GM23338 (cell line): Measurements from ENCODE around the gene OR52E5. TPM values are rescaled to one million over a fixed set of nuclear protein-coding genes. Genes with fewer than 3 reads are reported as not detected.

Experiments
- ATAC-seq: fragments of 200-7000 bp; cut with Tn5 transposase; 3 replicates; pipeline ENCODE4 v1.9.1; 2020
- DNase-seq: peaks from one replicate; pipeline ENCODE4 v3.0.0-alpha.2; 2015; ENCODE audit warnings: low spot score
- H2AFZ ChIP-seq: fragments of 200-600 bp; sonication (generic); 2 replicates; pipeline ENCODE4 v1.8.0; 2016; ENCODE audit warnings: antibody characterized with exemption, mild to moderate bottlenecking, moderate library complexity
- H3F3A ChIP-seq: fragments of 200-600 bp; sonication (generic); replicated peaks from 2 replicates; pipeline ENCODE4 v1.8.0; 2017; ENCODE audit warnings: antibody characterized with exemption, mixed run types, low read depth
- H3K27ac ChIP-seq: fragments of 200-600 bp; sonication (generic); 2 replicates; pipeline ENCODE4 v1.6.1; 2016; ENCODE audit warnings: low read depth
- H3K27me3 ChIP-seq: fragments of 200-600 bp; sonication (generic); 2 replicates; pipeline ENCODE4 v1.8.0; 2016; ENCODE audit warnings: mild to moderate bottlenecking, mixed run types, moderate library complexity; ENCODE audit not compliant: insufficient read depth
- H3K36me3 ChIP-seq: fragments of 200-600 bp; sonication (generic); 2 replicates; pipeline ENCODE4 v1.8.0; 2016; ENCODE audit warnings: mild to moderate bottlenecking; ENCODE audit not compliant: insufficient read depth
- H3K4me1 ChIP-seq: fragments of 200-600 bp; sonication (generic); 2 replicates; pipeline ENCODE4 v1.8.0; 2016; ENCODE audit warnings: mild to moderate bottlenecking, moderate library complexity; ENCODE audit not compliant: insufficient read depth
- H3K4me2 ChIP-seq: fragments of 200-600 bp; sonication (generic); 2 replicates; pipeline ENCODE4 v1.7.1; 2017; ENCODE audit warnings: mixed run types
- H3K4me3 ChIP-seq: fragments of 200-600 bp; sonication (generic); 2 replicates; pipeline ENCODE4 v1.6.1; 2016; ENCODE audit warnings: mixed run types
- H3K79me2 ChIP-seq: fragments of 200-600 bp; sonication (generic); replicated peaks from 2 replicates; pipeline ENCODE4 v1.8.0; 2017; ENCODE audit warnings: mild to moderate bottlenecking; ENCODE audit not compliant: insufficient read depth
- H3K9me2 ChIP-seq: fragments of 200-600 bp; sonication (generic); 2 replicates; pipeline ENCODE4 v1.8.0; 2017; ENCODE audit not compliant: insufficient read depth
- H4K20me1 ChIP-seq: fragments of 200-600 bp; sonication (generic); replicated peaks from 2 replicates; pipeline ENCODE4 v1.8.0; 2017; ENCODE audit warnings: mild to moderate bottlenecking; ENCODE audit not compliant: insufficient read depth
- H3K27ac Mint-ChIP-seq: 2 replicates; pipeline ENCODE4 v1.8.0; 2020; ENCODE audit warnings: inconsistent platforms, mild to moderate bottlenecking, moderate library complexity, mixed read lengths
- H3K27me3 Mint-ChIP-seq: 3 replicates; pipeline ENCODE4 v1.8.0; 2022; ENCODE audit warnings: low read depth, mild to moderate bottlenecking, moderate library complexity, mixed read lengths, inconsistent platforms; ENCODE audit not compliant: insufficient read depth, poor library complexity
- H3K36me3 Mint-ChIP-seq: 3 replicates; pipeline ENCODE4 v1.8.0; 2021; ENCODE audit warnings: low read depth, mild to moderate bottlenecking, inconsistent platforms, moderate library complexity, mixed read lengths
- H3K4me1 Mint-ChIP-seq: 3 replicates; pipeline ENCODE4 v1.8.0; 2020; ENCODE audit warnings: mild to moderate bottlenecking, inconsistent platforms, mixed read lengths
- H3K4me3 Mint-ChIP-seq: 3 replicates; pipeline ENCODE4 v1.8.0; 2021; ENCODE audit warnings: moderate library complexity, mild to moderate bottlenecking, inconsistent platforms, mixed read lengths
- H3K9me3 Mint-ChIP-seq: 3 replicates; pipeline ENCODE4 v1.8.0; 2020; ENCODE audit warnings: moderate library complexity, mild to moderate bottlenecking, inconsistent platforms, mixed read lengths
- CREB1 ChIP-seq: fragments of 250-450 bp; sonication (Bioruptor Pico); IDR thresholded peaks from 2 replicates; pipeline ENCODE4 v1.5.0; 2020; ENCODE audit warnings: low read depth, mild to moderate bottlenecking, moderate library complexity
- EZH2 ChIP-seq: fragments of 200-600 bp; sonication (generic); IDR thresholded peaks from one replicate; pipeline ENCODE4 v1.8.0; 2017; ENCODE audit warnings: antibody characterized with exemption, mild to moderate bottlenecking, low read depth; ENCODE audit not compliant: unreplicated experiment
- EZH2phosphoT487 ChIP-seq: fragments of 200-600 bp; sonication (generic); IDR thresholded peaks from one replicate; pipeline ENCODE4 v1.8.1; 2018; ENCODE audit warnings: antibody characterized with exemption; ENCODE audit not compliant: unreplicated experiment
- JUNB ChIP-seq: IDR thresholded peaks from one replicate; pipeline ENCODE4 v1.6.1; 2016; ENCODE audit warnings: antibody characterized with exemption; ENCODE audit not compliant: unreplicated experiment
- NANOG ChIP-seq: IDR thresholded peaks from 2 replicates; pipeline ENCODE4 v1.6.1; 2016; ENCODE audit warnings: antibody characterized with exemption, borderline replicate concordance
- POLR2AphosphoS5 ChIP-seq: IDR thresholded peaks from 2 replicates; pipeline ENCODE4 v1.6.1; 2016; ENCODE audit warnings: antibody characterized with exemption, low read depth
- STAT1 ChIP-seq: IDR thresholded peaks from one replicate; pipeline ENCODE4 v1.6.1; 2016; ENCODE audit warnings: antibody characterized with exemption; ENCODE audit not compliant: unreplicated experiment
- ZNF114 ChIP-seq: fragments of 250-450 bp; sonication (Bioruptor Pico); IDR thresholded peaks from 2 replicates; pipeline ENCODE4 v1.5.0; 2020; ENCODE audit warnings: mild to moderate bottlenecking, moderate library complexity
- ZNF331 ChIP-seq: fragments of 250-450 bp; sonication (Bioruptor Pico); IDR thresholded peaks from 2 replicates; pipeline ENCODE4 v1.5.0; 2020; ENCODE audit warnings: low read depth, mild to moderate bottlenecking, moderate library complexity
- polyA plus RNA-seq: library from polyadenylated mRNA; unstranded; fragments of >200 nt; fragmentation: Nextera tagmentation; extraction: Ambion mirVana; gene quantifications from 2 replicates; pipeline ENCODE4 v1.2.1, GENCODE V29; 2016
- total RNA-seq: library from RNA; depleted of rRNA; stranded (reverse); fragments of >200 nt; shearing (Covaris generic); gene quantifications from 2 replicates; pipeline ENCODE4 v1.2.3, GENCODE V29; 2014
- TF ChIP-seq, protein P1 (sequence below), 2 experiments: fragments of 200-600 bp in 1 of 2; sonication (generic) in 1 of 2; conservative IDR thresholded peaks; 2 replicates each; pipeline versions ENCODE4 v1.5.1 to v1.6.1; 2016 to 2017; ENCODE audit warnings: antibody characterized with exemption in 2 of 2, low read depth in 2 of 2, mild to moderate bottlenecking in 2 of 2, moderate library complexity in 1 of 2
- TF ChIP-seq, protein P2 (sequence below): IDR thresholded peaks from one replicate; pipeline ENCODE4 v1.6.1; 2018; ENCODE audit warnings: antibody characterized with exemption; ENCODE audit not compliant: unreplicated experiment
- TF ChIP-seq, protein P3 (sequence below): IDR thresholded peaks from 2 replicates; pipeline ENCODE4 v1.6.1; 2016; ENCODE audit warnings: antibody characterized with exemption
- TF ChIP-seq, protein P4 (sequence below): fragments of 250-450 bp; sonication (Bioruptor Pico); IDR thresholded peaks from 2 replicates; pipeline ENCODE4 v1.5.0; 2020; ENCODE audit warnings: mild to moderate bottlenecking, moderate library complexity

OR52E5 gene
- total and polyA plus RNA-seq, 2 experiments from 2014 or later, result not detected

DNA sequence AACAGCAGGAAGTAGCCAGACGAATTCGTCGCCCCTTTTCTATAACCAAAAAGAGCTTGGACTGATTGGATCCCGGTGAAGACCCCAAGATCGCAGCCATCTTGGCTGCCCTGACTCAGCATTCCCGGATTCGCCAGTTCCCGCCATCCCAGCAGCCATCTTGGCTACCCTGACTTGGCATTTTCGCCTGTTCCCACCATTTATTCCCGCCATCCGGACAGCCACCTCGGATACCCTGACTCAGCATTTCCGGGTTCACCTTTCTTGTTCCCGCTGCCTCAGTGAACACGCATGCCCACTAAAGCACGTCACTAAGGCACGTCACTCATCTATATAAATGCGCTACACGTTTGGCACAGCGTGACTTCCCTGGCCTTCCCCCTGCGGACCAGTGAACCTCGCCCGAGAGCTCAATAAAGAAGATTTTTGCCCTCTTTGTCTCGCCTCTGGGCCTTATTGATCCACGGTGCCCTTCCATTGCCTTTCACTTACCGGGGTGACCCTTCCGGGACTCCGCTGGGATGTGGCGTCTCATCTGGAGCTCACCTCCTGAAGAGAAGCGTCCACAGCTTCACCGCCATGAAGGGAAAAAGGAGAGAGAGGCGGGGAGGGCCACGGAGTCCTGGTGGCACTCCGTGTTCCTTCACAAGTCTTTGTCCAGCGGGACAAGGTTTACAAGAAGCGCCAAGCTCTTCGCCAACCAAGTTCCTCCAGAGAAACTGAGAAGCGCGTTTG, 45.0 kb downstream of the OR52E5 start:
- no peak overlapping the region for H3K27ac ChIP-seq
- H3K36me3 ChIP-seq, result no peaks in the 10 kb centered on the region
- H3K4me3 ChIP-seq, result no peak overlapping the region
- no peaks in the 10 kb centered on the region for H3K27me3 ChIP-seq
- no peak for ATAC-seq
- peaks cover 3% of the 10 kb centered on the region; the same call in 1 of the 2 replicates for H3K9me2 ChIP-seq
- no peak for DNase-seq
- no peaks in the 10 kb centered on the region for H4K20me1 ChIP-seq
- peak overlapping the region; percentile 90 for H3K27ac Mint-ChIP-seq
- H2AFZ ChIP-seq, result no peak overlapping the region
- TF ChIP-seq POLR2AphosphoS5, result no peak
- no peak for TF ChIP-seq EZH2phosphoT487
- no peak for TF ChIP-seq EZH2
- no peak for TF ChIP-seq CREB1 (CRISPR knock-in tag)
- TF ChIP-seq, protein P1, sequence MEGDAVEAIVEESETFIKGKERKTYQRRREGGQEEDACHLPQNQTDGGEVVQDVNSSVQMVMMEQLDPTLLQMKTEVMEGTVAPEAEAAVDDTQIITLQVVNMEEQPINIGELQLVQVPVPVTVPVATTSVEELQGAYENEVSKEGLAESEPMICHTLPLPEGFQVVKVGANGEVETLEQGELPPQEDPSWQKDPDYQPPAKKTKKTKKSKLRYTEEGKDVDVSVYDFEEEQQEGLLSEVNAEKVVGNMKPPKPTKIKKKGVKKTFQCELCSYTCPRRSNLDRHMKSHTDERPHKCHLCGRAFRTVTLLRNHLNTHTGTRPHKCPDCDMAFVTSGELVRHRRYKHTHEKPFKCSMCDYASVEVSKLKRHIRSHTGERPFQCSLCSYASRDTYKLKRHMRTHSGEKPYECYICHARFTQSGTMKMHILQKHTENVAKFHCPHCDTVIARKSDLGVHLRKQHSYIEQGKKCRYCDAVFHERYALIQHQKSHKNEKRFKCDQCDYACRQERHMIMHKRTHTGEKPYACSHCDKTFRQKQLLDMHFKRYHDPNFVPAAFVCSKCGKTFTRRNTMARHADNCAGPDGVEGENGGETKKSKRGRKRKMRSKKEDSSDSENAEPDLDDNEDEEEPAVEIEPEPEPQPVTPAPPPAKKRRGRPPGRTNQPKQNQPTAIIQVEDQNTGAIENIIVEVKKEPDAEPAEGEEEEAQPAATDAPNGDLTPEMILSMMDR (conservative IDR thresholded peaks at IDR 0.05; ENCODE audit: low read depth in 2 of 2), result no peak
- TF ChIP-seq, protein P2, sequence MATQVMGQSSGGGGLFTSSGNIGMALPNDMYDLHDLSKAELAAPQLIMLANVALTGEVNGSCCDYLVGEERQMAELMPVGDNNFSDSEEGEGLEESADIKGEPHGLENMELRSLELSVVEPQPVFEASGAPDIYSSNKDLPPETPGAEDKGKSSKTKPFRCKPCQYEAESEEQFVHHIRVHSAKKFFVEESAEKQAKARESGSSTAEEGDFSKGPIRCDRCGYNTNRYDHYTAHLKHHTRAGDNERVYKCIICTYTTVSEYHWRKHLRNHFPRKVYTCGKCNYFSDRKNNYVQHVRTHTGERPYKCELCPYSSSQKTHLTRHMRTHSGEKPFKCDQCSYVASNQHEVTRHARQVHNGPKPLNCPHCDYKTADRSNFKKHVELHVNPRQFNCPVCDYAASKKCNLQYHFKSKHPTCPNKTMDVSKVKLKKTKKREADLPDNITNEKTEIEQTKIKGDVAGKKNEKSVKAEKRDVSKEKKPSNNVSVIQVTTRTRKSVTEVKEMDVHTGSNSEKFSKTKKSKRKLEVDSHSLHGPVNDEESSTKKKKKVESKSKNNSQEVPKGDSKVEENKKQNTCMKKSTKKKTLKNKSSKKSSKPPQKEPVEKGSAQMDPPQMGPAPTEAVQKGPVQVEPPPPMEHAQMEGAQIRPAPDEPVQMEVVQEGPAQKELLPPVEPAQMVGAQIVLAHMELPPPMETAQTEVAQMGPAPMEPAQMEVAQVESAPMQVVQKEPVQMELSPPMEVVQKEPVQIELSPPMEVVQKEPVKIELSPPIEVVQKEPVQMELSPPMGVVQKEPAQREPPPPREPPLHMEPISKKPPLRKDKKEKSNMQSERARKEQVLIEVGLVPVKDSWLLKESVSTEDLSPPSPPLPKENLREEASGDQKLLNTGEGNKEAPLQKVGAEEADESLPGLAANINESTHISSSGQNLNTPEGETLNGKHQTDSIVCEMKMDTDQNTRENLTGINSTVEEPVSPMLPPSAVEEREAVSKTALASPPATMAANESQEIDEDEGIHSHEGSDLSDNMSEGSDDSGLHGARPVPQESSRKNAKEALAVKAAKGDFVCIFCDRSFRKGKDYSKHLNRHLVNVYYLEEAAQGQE, result no peak
- no peak for TF ChIP-seq ZNF331
- TF ChIP-seq, protein P3, sequence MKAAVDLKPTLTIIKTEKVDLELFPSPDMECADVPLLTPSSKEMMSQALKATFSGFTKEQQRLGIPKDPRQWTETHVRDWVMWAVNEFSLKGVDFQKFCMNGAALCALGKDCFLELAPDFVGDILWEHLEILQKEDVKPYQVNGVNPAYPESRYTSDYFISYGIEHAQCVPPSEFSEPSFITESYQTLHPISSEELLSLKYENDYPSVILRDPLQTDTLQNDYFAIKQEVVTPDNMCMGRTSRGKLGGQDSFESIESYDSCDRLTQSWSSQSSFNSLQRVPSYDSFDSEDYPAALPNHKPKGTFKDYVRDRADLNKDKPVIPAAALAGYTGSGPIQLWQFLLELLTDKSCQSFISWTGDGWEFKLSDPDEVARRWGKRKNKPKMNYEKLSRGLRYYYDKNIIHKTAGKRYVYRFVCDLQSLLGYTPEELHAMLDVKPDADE, result no peak
- TF ChIP-seq, protein P4, sequence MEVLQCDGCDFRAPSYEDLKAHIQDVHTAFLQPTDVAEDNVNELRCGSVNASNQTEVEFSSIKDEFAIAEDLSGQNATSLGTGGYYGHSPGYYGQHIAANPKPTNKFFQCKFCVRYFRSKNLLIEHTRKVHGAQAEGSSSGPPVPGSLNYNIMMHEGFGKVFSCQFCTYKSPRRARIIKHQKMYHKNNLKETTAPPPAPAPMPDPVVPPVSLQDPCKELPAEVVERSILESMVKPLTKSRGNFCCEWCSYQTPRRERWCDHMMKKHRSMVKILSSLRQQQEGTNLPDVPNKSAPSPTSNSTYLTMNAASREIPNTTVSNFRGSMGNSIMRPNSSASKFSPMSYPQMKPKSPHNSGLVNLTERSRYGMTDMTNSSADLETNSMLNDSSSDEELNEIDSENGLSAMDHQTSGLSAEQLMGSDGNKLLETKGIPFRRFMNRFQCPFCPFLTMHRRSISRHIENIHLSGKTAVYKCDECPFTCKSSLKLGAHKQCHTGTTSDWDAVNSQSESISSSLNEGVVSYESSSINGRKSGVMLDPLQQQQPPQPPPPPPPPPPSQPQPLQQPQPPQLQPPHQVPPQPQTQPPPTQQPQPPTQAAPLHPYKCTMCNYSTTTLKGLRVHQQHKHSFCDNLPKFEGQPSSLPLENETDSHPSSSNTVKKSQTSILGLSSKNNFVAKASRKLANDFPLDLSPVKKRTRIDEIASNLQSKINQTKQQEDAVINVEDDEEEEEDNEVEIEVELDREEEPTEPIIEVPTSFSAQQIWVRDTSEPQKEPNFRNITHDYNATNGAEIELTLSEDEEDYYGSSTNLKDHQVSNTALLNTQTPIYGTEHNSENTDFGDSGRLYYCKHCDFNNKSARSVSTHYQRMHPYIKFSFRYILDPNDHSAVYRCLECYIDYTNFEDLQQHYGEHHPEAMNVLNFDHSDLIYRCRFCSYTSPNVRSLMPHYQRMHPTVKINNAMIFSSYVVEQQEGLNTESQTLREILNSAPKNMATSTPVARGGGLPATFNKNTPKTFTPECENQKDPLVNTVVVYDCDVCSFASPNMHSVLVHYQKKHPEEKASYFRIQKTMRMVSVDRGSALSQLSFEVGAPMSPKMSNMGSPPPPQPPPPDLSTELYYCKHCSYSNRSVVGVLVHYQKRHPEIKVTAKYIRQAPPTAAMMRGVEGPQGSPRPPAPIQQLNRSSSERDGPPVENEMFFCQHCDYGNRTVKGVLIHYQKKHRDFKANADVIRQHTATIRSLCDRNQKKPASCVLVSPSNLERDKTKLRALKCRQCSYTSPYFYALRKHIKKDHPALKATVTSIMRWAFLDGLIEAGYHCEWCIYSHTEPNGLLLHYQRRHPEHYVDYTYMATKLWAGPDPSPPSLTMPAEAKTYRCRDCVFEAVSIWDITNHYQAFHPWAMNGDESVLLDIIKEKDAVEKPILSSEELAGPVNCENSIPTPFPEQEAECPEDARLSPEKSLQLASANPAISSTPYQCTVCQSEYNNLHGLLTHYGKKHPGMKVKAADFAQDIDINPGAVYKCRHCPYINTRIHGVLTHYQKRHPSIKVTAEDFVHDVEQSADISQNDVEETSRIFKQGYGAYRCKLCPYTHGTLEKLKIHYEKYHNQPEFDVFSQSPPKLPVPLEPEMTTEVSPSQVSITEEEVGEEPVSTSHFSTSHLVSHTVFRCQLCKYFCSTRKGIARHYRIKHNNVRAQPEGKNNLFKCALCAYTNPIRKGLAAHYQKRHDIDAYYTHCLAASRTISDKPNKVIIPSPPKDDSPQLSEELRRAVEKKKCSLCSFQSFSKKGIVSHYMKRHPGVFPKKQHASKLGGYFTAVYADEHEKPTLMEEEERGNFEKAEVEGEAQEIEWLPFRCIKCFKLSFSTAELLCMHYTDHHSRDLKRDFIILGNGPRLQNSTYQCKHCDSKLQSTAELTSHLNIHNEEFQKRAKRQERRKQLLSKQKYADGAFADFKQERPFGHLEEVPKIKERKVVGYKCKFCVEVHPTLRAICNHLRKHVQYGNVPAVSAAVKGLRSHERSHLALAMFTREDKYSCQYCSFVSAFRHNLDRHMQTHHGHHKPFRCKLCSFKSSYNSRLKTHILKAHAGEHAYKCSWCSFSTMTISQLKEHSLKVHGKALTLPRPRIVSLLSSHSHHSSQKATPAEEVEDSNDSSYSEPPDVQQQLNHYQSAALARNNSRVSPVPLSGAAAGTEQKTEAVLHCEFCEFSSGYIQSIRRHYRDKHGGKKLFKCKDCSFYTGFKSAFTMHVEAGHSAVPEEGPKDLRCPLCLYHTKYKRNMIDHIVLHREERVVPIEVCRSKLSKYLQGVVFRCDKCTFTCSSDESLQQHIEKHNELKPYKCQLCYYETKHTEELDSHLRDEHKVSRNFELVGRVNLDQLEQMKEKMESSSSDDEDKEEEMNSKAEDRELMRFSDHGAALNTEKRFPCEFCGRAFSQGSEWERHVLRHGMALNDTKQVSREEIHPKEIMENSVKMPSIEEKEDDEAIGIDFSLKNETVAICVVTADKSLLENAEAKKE (CRISPR knock-in tag), result no peak
- no peak for TF ChIP-seq ZNF114 (CRISPR knock-in tag)
- no peak for TF ChIP-seq NANOG
- no peak for TF ChIP-seq STAT1
- TF ChIP-seq JUNB, result no peak
- no peak overlapping the region for H3K4me2 ChIP-seq
- H3F3A ChIP-seq, result no peaks in the 10 kb centered on the region
- H3K27me3 Mint-ChIP-seq, result peaks cover 4% of the 10 kb centered on the region
- no peak overlapping the region for H3K4me3 Mint-ChIP-seq
- H3K9me3 Mint-ChIP-seq, result peaks cover 38% of the 10 kb centered on the region
- no peaks in the 10 kb centered on the region; the same call in 2 of the 3 replicates for H3K4me1 Mint-ChIP-seq
- peaks cover 13% of the 10 kb centered on the region for H3K36me3 Mint-ChIP-seq
- H3K79me2 ChIP-seq, result no peaks in the 10 kb centered on the region
- H3K4me1 ChIP-seq, result no peaks in the 10 kb centered on the region
